Limb (tissue), 2 donors: ENCODE results near the gene TRIM28.
"Not testable (repeated sequence)": the region's sequence is repeated elsewhere in the genome, so short reads cannot be mapped to it uniquely, and the experiment has no call there.

ENCODE experiments used
- DNase-seq, 2 donors: peaks; one replicate each; pipeline ENCODE4 v3.0.0-alpha.2; 2016; ENCODE audit errors: extremely low spot score in 2 of 2

Gene TRIM28

GRCh38 chr19:58543826-58544590 lies at the start of gene TRIM28:
Gene TRIM28 (plus strand): TSS chr19:58544064. CDS start chr19:58544758, 694 bp downstream.
- peak; percentile 99 to 100 for DNase-seq

GRCh38 chr19:58497634-58498170 lies 46.2 kb upstream of the TRIM28 start:
- DNase-seq: no peak

GRCh38 chr19:58498316-58499020 lies 45.4 kb upstream of the TRIM28 start:
- no peak for DNase-seq

- DNase-seq: peak; percentile 95 to 97
Measured at GRCh38 chr19:58499021-58499927, 44.6 kb upstream of the TRIM28 start.

- DNase-seq: no peak
Measured at GRCh38 chr19:58500242-58500641, 43.6 kb upstream of the TRIM28 start.

- DNase-seq: not testable (repeated sequence)
Measured at GRCh38 chr19:58507602-58508223, 36.2 kb upstream of the TRIM28 start.

GRCh38 chr19:58509731-58510083 lies 34.2 kb upstream of the TRIM28 start:
- DNase-seq: no peak

- no peak for DNase-seq
Measured at GRCh38 chr19:58510084-58510862, 33.6 kb upstream of the TRIM28 start.

- no peak for DNase-seq
Measured at GRCh38 chr19:58511353-58512208, 32.3 kb upstream of the TRIM28 start, which contains the start of gene SLC27A5. Gene SLC27A5 (minus strand): TSS chr19:58511992. CDS start chr19:58511955, 37 bp downstream.

- no peak for DNase-seq
Measured at GRCh38 chr19:58513213-58513693, 30.6 kb upstream of the TRIM28 start.

GRCh38 chr19:58513694-58514563 lies 29.9 kb upstream of the TRIM28 start:
- DNase-seq: peak; percentile 89 to 93

- DNase-seq: no peak
Measured at GRCh38 chr19:58514564-58515022, 29.3 kb upstream of the TRIM28 start.

- no peak for DNase-seq
Measured at GRCh38 chr19:58515259-58515658, 28.6 kb upstream of the TRIM28 start.

GRCh38 chr19:58516246-58516836 lies 27.5 kb upstream of the TRIM28 start:
- no peak for DNase-seq

- no peak for DNase-seq
Measured at GRCh38 chr19:58516964-58517833, 26.7 kb upstream of the TRIM28 start.

GRCh38 chr19:58518256-58519086 lies 25.4 kb upstream of the TRIM28 start:
- DNase-seq: no peak
